HEK293T (cell line): Measurements from ENCODE around the gene FLACC1.

Experiments used
- CTCF ChIA-PET: fragments of 350-600 bp; formaldehyde crosslinking; extraction: SDS; loops from one replicate; lab custom pipeline; 2021; ENCODE audit warnings: antibody characterized with exemption, inconsistent platforms; lab: Yijun Ruan, JAX
- POLR2A ChIA-PET: fragments of 350-600 bp; formaldehyde crosslinking; extraction: SDS; loops from one replicate; lab custom pipeline; 2020; ENCODE audit warnings: antibody characterized with exemption, inconsistent platforms; lab: Yijun Ruan, JAX
- DNase-seq: peaks from one replicate; pipeline ENCODE4 v3.0.0; 2012; ENCODE audit warnings: mixed read lengths; ENCODE audit errors: extremely low spot score
- ARNT ChIP-seq: fragments of 450-650 bp; IDR thresholded peaks from 2 replicates; pipeline ENCODE4 v1.6.1; 2017; ENCODE audit warnings: mild to moderate bottlenecking
- BHLHE40 ChIP-seq: fragments of 450-650 bp; IDR thresholded peaks from 2 replicates; pipeline ENCODE4 v1.6.1; 2016; ENCODE audit warnings: mild to moderate bottlenecking, moderate library complexity, borderline replicate concordance
- CTBP1 ChIP-seq: fragments of 450-650 bp; IDR thresholded peaks from 2 replicates; pipeline ENCODE4 v1.6.1; 2016; ENCODE audit warnings: borderline replicate concordance
- ELF4 ChIP-seq: fragments of 450-650 bp; IDR thresholded peaks from 2 replicates; pipeline ENCODE4 v1.6.1; 2017; ENCODE audit warnings: antibody characterized with exemption
- FOXA1 ChIP-seq: fragments of 450-650 bp; IDR thresholded peaks from 2 replicates; pipeline ENCODE4 v1.6.1; 2016; ENCODE audit warnings: mild to moderate bottlenecking
- FOXK2 ChIP-seq: fragments of 450-650 bp; IDR thresholded peaks from 2 replicates; pipeline ENCODE4 v1.6.1; 2016; ENCODE audit warnings: mild to moderate bottlenecking
- FOXM1 ChIP-seq: fragments of 450-650 bp; IDR thresholded peaks from 2 replicates; pipeline ENCODE4 v1.6.1; 2017; ENCODE audit warnings: mild to moderate bottlenecking, borderline replicate concordance
- HDGF ChIP-seq: fragments of 450-650 bp; IDR thresholded peaks from 2 replicates; pipeline ENCODE4 v1.6.1; 2017; ENCODE audit warnings: antibody characterized with exemption, borderline replicate concordance
- L3MBTL2 ChIP-seq: fragments of 450-650 bp; conservative IDR thresholded peaks from 2 replicates; pipeline ENCODE4 v1.6.1; 2016; ENCODE audit warnings: mild to moderate bottlenecking
- LEF1 ChIP-seq: fragments of 450-650 bp; IDR thresholded peaks from 2 replicates; pipeline ENCODE4 v1.6.1; 2017; ENCODE audit warnings: mild to moderate bottlenecking, borderline replicate concordance
- NFRKB ChIP-seq: fragments of 450-650 bp; IDR thresholded peaks from 2 replicates; pipeline ENCODE4 v1.6.1; 2016; ENCODE audit warnings: mild to moderate bottlenecking, moderate library complexity
- SP1 ChIP-seq: fragments of 450-650 bp; IDR thresholded peaks from 2 replicates; pipeline ENCODE4 v1.6.1; 2017
- SUZ12 ChIP-seq: fragments of 450-650 bp; IDR thresholded peaks from 2 replicates; pipeline ENCODE4 v1.6.1; 2016; ENCODE audit warnings: mild to moderate bottlenecking
- TARDBP ChIP-seq: fragments of 450-650 bp; IDR thresholded peaks from 2 replicates; pipeline ENCODE4 v1.6.1; 2016
- ZNF384 ChIP-seq: fragments of 450-650 bp; IDR thresholded peaks from 2 replicates; pipeline ENCODE4 v1.6.1; 2016
- TF ChIP-seq, protein P1 (sequence below): fragments of 450-650 bp; IDR thresholded peaks from 2 replicates; pipeline ENCODE4 v1.6.1; 2016

FLACC1 gene

DNA sequence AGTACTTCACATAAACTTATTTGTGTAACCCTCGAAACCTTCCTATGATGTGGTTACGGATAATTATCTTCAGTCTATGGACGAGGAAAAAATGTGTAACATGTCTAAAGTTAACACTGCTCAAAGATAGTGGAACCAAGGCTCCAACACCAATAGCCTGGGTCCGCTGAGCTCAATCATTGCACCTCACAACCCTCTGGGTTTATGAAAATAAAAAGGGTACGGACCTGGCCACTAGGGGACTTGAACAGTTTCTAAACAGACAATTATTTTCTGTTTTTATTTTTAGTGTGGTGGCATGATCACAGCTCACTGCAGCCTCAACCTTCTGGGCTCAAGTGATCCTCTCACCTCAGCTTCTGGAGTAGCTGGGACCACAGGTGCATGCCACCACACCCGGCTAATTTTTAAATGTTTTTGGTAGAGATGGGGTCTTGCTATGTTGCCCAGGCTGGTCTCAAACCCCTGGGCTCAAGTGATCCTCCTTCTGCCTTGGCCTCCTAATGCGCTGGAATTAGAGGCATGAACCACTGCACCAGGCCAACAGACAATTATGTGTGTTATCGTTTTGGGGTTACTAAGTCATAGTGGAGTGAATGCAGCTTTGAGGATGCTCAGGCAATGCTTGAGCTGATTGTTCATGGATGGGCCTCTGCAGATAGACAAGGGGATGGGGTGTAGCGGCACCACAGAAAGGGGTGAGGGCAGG lies 86.7 kb downstream of the FLACC1 start:
- ChIA-PET CTCF (interaction anchor here (0.6 kb wide), 1 partner anchor 468 kb away, joined by 7 read pairs; no protein-coding TSS in a partner anchor), POLR2A (no interaction called here)
- no peak for DNase-seq
- TF ChIP-seq CTBP1: no peak
- TF ChIP-seq L3MBTL2: no peak
- no peak for TF ChIP-seq ARNT
- TF ChIP-seq NFRKB: no peak

DNA sequence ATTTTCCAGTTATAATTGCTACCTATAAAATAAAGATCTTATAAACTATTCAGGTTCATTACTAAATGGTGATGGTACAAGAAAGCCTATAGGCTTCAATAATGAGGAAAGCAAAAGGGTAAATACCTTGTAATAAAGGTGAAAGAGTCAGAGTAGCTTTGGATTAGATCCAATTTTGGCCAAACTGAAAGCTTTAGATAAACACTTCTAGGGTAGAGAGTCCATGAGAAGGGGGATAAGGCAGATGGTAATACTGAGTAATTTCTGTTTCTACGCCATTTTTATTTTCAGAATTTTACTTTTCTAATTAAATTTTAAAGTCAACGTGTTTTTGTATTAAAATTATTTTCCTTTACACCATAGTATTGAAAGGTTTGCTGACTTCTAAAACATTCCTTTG lies 87.4 kb downstream of the FLACC1 start:
- no peak for TF ChIP-seq BHLHE40
- no peak for TF ChIP-seq SUZ12
- TF ChIP-seq HDGF: no peak
- no peak for TF ChIP-seq CTBP1
- TF ChIP-seq, protein P1, sequence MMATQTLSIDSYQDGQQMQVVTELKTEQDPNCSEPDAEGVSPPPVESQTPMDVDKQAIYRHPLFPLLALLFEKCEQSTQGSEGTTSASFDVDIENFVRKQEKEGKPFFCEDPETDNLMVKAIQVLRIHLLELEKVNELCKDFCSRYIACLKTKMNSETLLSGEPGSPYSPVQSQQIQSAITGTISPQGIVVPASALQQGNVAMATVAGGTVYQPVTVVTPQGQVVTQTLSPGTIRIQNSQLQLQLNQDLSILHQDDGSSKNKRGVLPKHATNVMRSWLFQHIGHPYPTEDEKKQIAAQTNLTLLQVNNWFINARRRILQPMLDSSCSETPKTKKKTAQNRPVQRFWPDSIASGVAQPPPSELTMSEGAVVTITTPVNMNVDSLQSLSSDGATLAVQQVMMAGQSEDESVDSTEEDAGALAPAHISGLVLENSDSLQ: no peak
- no peak for TF ChIP-seq ELF4
- TF ChIP-seq NFRKB: no peak
- TF ChIP-seq FOXK2: no peak
- TF ChIP-seq SP1: no peak
- no peak for TF ChIP-seq FOXM1
- no peak for TF ChIP-seq LEF1
- no peak for TF ChIP-seq TARDBP
- TF ChIP-seq L3MBTL2: no peak
- TF ChIP-seq ARNT: no peak
- POLR2A ChIA-PET: no interaction called here
- CTCF ChIA-PET: interaction anchor here (0.6 kb wide), 1 partner anchor 467 kb away, joined by 7 read pairs; no protein-coding TSS in a partner anchor
- no peak for DNase-seq

DNA sequence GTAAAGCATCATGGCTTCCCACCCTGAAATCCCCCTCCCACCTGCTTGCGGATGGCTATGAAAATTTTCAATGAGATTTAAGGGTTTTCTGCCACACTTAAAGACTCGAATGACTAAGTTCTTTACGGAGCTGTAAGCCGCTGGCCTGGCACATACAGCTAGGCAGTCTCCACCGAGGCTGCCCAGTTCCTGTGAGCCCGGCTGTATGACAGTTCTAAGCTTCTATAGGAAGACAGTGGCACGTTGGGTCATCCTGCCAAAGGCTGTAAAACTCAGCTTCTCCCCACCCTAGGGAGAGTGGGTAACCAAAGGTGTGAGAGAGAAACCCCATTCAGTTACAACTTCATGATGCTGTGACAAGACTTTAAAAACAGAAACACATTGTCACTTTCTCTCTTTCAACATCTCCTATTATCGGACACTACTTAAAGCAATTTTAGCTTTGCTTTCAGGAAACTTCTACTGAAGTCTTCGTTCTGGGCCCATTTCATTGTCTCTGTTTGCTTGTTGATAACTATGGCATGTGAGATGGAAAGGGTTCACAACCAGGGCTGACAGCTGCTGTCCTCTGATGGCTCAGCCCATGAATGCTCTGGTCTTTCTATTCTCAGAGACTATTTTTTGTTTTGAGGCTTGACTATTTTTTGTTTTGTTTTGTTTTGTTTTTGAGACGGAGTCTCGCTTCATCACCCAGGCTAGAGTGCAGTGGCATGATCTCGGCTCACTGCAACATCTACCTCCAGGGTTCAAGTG lies 89.7 kb downstream of the FLACC1 start:
- no peak for DNase-seq
- TF ChIP-seq L3MBTL2 (no peak), FOXK2 (no peak)
- ChIA-PET POLR2A (no interaction called here), CTCF (no interaction called here)

DNA sequence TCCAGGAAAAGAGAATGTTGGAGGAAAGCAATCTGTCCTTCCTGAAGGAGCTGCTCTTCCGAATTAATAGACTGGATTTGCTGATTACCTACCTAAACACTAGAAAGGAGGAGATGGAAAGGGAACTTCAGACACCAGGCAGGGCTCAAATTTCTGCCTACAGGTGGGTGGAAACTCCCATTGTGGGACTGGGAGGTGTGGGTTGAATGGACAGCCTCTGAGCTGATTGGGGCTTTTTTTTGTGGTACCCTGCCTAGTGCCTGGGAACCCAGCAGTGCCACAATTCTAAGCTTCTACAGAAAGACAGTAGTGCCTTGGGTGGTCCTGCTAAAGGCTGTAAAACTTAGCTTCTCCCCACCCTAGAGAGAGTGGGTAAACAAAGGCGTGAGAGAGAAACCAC lies 90.5 kb downstream of the FLACC1 start:
- ChIA-PET CTCF (no interaction called here), POLR2A (no interaction called here)
- no peak for TF ChIP-seq BHLHE40
- TF ChIP-seq NFRKB: no peak
- no peak for TF ChIP-seq LEF1
- no peak for TF ChIP-seq FOXA1
- TF ChIP-seq ELF4: no peak
- TF ChIP-seq SP1: no peak
- no peak for TF ChIP-seq ZNF384
- TF ChIP-seq, protein P1: no peak
- no peak for TF ChIP-seq SUZ12
- no peak for TF ChIP-seq L3MBTL2
- TF ChIP-seq TARDBP: no peak
- no peak for TF ChIP-seq HDGF
- no peak for TF ChIP-seq FOXM1
- no peak for DNase-seq

DNA sequence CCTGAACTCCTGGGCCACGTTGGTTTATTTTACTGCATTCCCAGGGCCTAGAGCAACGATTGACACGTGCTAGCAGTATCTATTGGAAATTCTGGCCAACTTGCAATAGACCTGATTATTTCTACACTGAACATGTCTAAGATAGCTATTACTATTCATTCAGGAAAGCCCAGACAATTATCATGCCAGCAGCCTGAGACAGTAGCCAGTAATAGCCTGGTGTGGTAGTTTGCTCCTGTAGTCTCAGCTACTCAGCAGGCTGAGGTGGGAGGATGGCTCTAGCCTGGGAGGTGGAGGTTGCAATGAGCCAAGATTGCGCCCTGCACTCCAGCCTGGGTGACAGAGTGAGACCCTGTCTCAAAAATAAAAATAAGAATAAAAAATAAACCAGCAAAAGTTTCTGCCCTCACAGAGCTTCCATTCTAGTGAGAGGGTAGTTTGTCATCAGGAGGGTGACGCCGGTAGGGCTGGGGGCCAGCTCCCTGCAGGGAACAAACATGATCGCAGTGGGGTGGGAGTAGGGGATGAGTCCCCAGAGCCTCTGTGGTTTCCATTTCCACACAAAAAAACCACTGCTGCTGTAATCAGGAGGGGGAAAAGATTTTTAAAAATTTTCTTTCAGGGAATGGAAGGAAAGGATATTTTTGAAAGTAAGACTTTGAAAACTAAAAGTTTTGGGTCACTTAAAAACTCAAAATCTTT lies 92.5 kb downstream of the FLACC1 start:
- DNase-seq: no peak
- CTCF ChIA-PET: no interaction called here
- TF ChIP-seq L3MBTL2 (no peak), ELF4 (no peak)
- TF ChIP-seq, protein P1: no peak
- POLR2A ChIA-PET: no interaction called here

DNA sequence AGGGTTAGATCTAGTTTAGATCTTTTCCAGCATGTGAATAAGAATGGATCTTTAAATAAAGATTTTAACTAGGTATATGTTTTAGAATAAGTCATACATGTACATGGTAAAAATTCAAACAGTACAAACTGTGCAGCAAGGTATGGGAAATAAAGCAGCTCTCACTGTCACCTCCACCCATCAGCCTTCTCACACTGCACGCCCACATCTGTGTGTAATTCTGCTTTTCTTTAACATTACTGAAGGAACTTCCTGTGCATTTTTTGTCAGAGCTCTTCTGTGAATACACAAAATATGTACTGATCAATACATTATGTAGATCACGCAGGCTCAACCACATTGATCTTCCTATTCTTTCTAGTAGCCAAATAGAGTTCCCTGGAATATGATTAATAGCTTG lies 93.4 kb downstream of the FLACC1 start:
- no peak for TF ChIP-seq NFRKB
- TF ChIP-seq, protein P1: no peak
- ChIA-PET POLR2A (no interaction called here), CTCF (no interaction called here)
- no peak for DNase-seq
